T-cell (primary cell): ENCODE data around the gene SKIC2. TPM values are rescaled to one million over a fixed set of nuclear protein-coding genes. Genes with fewer than 3 reads are reported as not detected.

ENCODE experiments used
- ATAC-seq, 4 experiments: fragments of 200-7000 bp in 3 of 4; fragments of 150-1000 bp in 1 of 4; cut with Tn5 transposase; replicated peaks in 1 of 4; 1 replicate in 3 of 4; 2 replicates in 1 of 4; pipeline ENCODE4 v1.10.0; 2021; ENCODE audit warnings: moderate library complexity in 3 of 4, mild to moderate bottlenecking in 2 of 4, moderate number of reproducible peaks in 1 of 4
- CTCF ChIA-PET, 2 donors: fragments of 300-600 bp; sonication (Branson Sonifier 250); formaldehyde crosslinking; loops; one replicate each; lab custom pipeline; 2022; ENCODE audit warnings: antibody characterized with exemption in 2 of 2; lab: Charles Lee
- POLR2A ChIA-PET, 2 donors: fragments of 300-600 bp; sonication (Branson Sonifier 250); formaldehyde crosslinking; loops; one replicate each; lab custom pipeline; 2022; ENCODE audit warnings: antibody characterized with exemption in 2 of 2; lab: Charles Lee
- DNase-seq, 35 experiments: peaks; one replicate each; pipeline versions ENCODE4 v3.0.0 to v3.0.0-alpha.2; 2013 to 2023
- H3K27ac ChIP-seq: one replicate; pipeline ENCODE4 v1.5.1; 2013; ENCODE audit warnings: low read length
- H3K27me3 ChIP-seq, 2 experiments: replicated peaks in 1 of 2; 1 replicate in 1 of 2; 2 replicates in 1 of 2; pipeline versions ENCODE4 v1.6.1 to v1.7.0; 2013; ENCODE audit warnings: low read length in 1 of 2, mixed read lengths in 1 of 2; ENCODE audit not compliant: control insufficient read depth in 2 of 2, insufficient read depth in 2 of 2; ENCODE audit errors: extremely low read depth in 1 of 2
- H3K36me3 ChIP-seq, 2 donors: 1 replicate in 1 of 2; 2 replicates in 1 of 2; pipeline versions ENCODE4 v1.6.1 to v1.7.0; 2013; ENCODE audit warnings: low read length in 1 of 2; ENCODE audit not compliant: control insufficient read depth in 2 of 2, insufficient read depth in 1 of 2; ENCODE audit errors: extremely low read depth in 1 of 2
- H3K4me1 ChIP-seq, 2 experiments: 1 replicate in 1 of 2; 2 replicates in 1 of 2; pipeline versions ENCODE4 v1.6.1 to v1.7.0; 2013; ENCODE audit warnings: low read length in 2 of 2, mixed read lengths in 1 of 2; ENCODE audit not compliant: insufficient read depth in 2 of 2, control insufficient read depth in 1 of 2; ENCODE audit errors: extremely low read depth in 1 of 2
- H3K4me3 ChIP-seq, 2 donors: 1 replicate in 1 of 2; 2 replicates in 1 of 2; pipeline versions ENCODE4 v1.5.1 to v1.7.0; 2013; ENCODE audit warnings: mild to moderate bottlenecking in 2 of 2, low read length in 1 of 2, moderate library complexity in 1 of 2; ENCODE audit not compliant: control insufficient read depth in 1 of 2; ENCODE audit errors: extremely low read depth in 1 of 2
- H3K9me3 ChIP-seq: 2 replicates; pipeline ENCODE4 v1.7.0; 2013
- H3K27ac Mint-ChIP-seq, 2 donors: one replicate each; pipeline ENCODE4 v1.8.0; 2020 to 2021; ENCODE audit warnings: mild to moderate bottlenecking in 2 of 2, mixed read lengths in 2 of 2
- H3K27me3 Mint-ChIP-seq, 2 donors: one replicate each; pipeline ENCODE4 v1.8.0; 2021 to 2022; ENCODE audit warnings: mixed read lengths in 2 of 2
- H3K36me3 Mint-ChIP-seq: one replicate; pipeline ENCODE4 v1.8.0; 2021; ENCODE audit warnings: mixed read lengths
- H3K4me1 Mint-ChIP-seq, 3 donors: one replicate each; pipeline ENCODE4 v1.8.0; 2020 to 2022; ENCODE audit warnings: mixed read lengths in 3 of 3, mild to moderate bottlenecking in 1 of 3
- H3K4me3 Mint-ChIP-seq, 3 donors: one replicate each; pipeline ENCODE4 v1.8.0; 2020 to 2022; ENCODE audit warnings: mild to moderate bottlenecking in 3 of 3, mixed read lengths in 3 of 3, moderate library complexity in 3 of 3
- H3K9me3 Mint-ChIP-seq, 3 donors: one replicate each; pipeline ENCODE4 v1.8.0; 2020 to 2022; ENCODE audit warnings: mixed read lengths in 3 of 3
- WGBS: methylation state at CpG from one replicate; pipeline ENCODE4 v1.1.5; 2013; ENCODE audit warnings: missing lambda C conversion rate; ENCODE audit not compliant: insufficient coverage; 5-methylcytosine and 5-hydroxymethylcytosine counted together
- total RNA-seq, 35 experiments: library from RNA in 6 of 35; stranded (reverse) in 6 of 35; fragments of 120-200 nt in 1 of 35; gene quantifications; one replicate each; pipeline versions ENCODE4 v1.2.1 to v1.2.4 and lab custom pipeline; 2013 to 2026

The SKIC2 gene
- total RNA-seq, 5 donors from 2014 or later (not counting 1 experiment from before 2014, with no cell fraction given) = 104 to 169 (median 112) TPM

DNA sequence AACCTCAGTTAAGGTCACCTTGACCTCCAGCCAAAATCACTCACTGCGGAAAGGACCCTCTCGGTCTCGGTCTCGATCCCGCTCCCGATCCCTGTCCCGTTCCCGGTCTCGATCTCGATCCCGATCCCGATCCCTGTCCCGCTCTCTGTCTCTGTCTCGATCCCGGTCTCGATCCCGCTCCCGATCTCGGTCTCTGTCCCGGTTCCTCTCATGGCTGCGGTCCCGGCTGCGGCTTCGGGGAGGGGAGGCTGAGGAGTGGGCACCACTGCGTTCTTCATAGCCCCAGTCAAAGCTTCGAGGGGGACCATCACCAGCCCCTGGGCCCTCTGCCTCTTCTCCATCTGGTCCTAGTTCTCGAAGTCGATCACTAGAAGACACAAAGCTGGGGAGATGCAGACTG is 4.5 kb upstream of the SKIC2 start:
- Histone ChIP-seq H3K36me3 (peaks cover 16 to 50% of the 10 kb centered on the region in 2 donors), H3K4me3 (no peak overlapping the region), H3K27ac (no peak overlapping the region), H3K9me3 (no peaks in the 10 kb centered on the region), H3K4me1 (peaks cover 8 to 13% of the 10 kb centered on the region in 2 experiments), H3K27me3 (no peaks in the 10 kb centered on the region)
- Mint-ChIP-seq H3K36me3 (peaks cover 32% of the 10 kb centered on the region), H3K9me3 (no peaks in the 10 kb centered on the region), H3K27me3 (no peaks in the 10 kb centered on the region), H3K27ac (no peak overlapping the region), H3K4me1 (peaks cover 21 to 22% (median 21%) of the 10 kb centered on the region in 3 donors), H3K4me3 (no peak overlapping the region)
- WGBS = 98% methylated on average over 16 of the region's 28 CpGs
- no peak for DNase-seq
- POLR2A ChIA-PET = no interaction called here
- ATAC-seq = no peak
- CTCF ChIA-PET = no interaction called here

DNA sequence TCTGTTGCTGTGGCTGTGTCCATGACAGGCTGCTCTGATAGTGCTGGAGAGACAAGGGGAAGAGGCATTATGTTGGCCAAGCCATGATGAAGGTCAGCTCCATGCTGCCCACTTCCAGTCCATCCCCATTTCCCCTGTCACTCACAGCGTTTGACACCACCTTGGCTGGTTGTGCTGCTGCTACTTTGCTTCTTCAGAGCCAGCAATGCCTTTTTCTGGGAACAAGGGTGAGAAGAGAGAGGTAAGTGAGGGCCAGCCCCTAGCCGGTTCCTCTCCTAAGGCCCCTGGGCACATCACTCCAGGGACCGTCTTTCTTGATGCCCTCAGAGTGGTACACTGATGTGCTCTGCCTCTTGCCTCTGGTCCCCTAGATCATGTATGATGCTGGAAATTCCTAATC is 2.2 kb upstream of the SKIC2 start:
- H3K9me3 Mint-ChIP-seq = no peaks in the 10 kb centered on the region
- WGBS = 70% methylated on average over 2 of the region's 3 CpGs
- H3K36me3 ChIP-seq = peaks cover 16 to 64% of the 10 kb centered on the region in 2 donors
- H3K27me3 Mint-ChIP-seq = no peaks in the 10 kb centered on the region
- H3K36me3 Mint-ChIP-seq = peaks cover 47% of the 10 kb centered on the region
- H3K4me3 Mint-ChIP-seq = peak overlapping the region; percentile 93 to 98 (median 94)
- peaks cover 37 to 43% (median 41%) of the 10 kb centered on the region in 3 donors for H3K4me1 Mint-ChIP-seq
- ChIA-PET POLR2A (interaction anchor here (0.6 to 3.2 kb wide), 3 partner anchors 15 to 863 kb away, joined by 3 to 23 read pairs (median 5); partner anchors contain the start of genes ATF6B (in 1 of the 2) and DXO (in 1 of the 2)), CTCF (interaction anchor here in 1 of 2 donors (1.1 kb wide), 1 partner anchor 59 kb away, joined by 4 read pairs; the partner anchor contains the start of gene EHMT2)
- peaks cover 10 to 24% of the 10 kb centered on the region in 2 experiments for H3K4me1 ChIP-seq
- no peak overlapping the region for H3K4me3 ChIP-seq
- no peak for DNase-seq
- no peak overlapping the region for H3K27ac ChIP-seq
- no peaks in the 10 kb centered on the region for H3K9me3 ChIP-seq
- ATAC-seq = no peak
- no peaks in the 10 kb centered on the region for H3K27me3 ChIP-seq
- no peak overlapping the region for H3K27ac Mint-ChIP-seq

DNA sequence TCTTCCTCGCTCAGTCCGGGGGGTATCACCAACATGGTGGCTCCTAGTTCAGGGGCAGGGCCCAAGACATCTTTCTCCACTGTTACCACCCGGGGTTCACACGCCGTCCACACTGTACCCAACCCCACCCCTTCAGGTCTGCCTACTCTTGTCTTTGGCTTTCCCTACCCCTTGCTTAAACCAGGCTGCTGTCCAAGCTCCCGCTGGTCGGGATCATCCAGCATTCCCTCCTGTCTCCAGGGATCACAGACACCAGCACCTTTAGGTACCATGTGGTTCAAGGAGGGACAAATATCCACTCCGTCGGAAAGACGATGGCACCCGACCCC is 599 bp upstream of the SKIC2 start:
- POLR2A ChIA-PET = interaction anchor here (0.5 to 3.2 kb wide), 5 partner anchors 13 to 1363 kb away, joined by 3 to 23 read pairs (median 3); partner anchors contain the start of genes DXO (in 1 of the 2), MICB (in 1 of the 2) and NEU1 (in 1 of the 2)
- 20% methylated on average over 7 of the region's 11 CpGs for WGBS
- H3K9me3 ChIP-seq = no peaks in the 10 kb centered on the region

DNA sequence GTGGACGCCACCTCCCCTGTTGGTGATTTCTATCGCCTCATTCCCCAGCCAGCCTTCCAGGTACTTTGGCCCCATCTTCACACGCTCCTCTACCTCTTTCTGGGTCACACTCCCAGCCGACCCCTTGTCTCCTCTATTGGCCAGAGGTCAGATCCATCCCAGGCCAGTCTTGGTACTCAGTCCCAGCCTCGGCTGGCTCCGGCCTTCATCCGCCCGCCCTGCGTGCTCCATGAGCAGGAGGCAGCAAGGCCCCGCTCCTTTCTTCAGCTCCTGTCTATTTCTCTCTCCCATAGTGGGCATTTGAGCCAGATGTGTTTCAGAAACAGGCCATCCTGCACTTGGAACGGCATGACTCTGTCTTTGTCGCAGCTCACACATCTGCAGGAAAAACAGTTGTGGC is 2.6 kb downstream of the SKIC2 start:
- POLR2A ChIA-PET = interaction anchor here in 1 of 2 donors (0.7 kb wide), 1 partner anchor 13 kb away, joined by 6 read pairs; no protein-coding TSS in a partner anchor

More for the DNA sequence above, 599 bp upstream of the SKIC2 start:
- Mint-ChIP-seq H3K9me3 (no peaks in the 10 kb centered on the region), H3K4me3 (peak overlapping the region; percentile 93 to 98 (median 94)), H3K27ac (peak overlapping the region; percentile 94 to 97), H3K4me1 (peaks cover 41 to 49% (median 45%) of the 10 kb centered on the region in 3 donors), H3K27me3 (no peaks in the 10 kb centered on the region), H3K36me3 (peaks cover 54% of the 10 kb centered on the region)
- Histone ChIP-seq H3K27me3 (no peaks in the 10 kb centered on the region), H3K27ac (peak overlapping the region; percentile 90), H3K36me3 (peaks cover 16 to 67% of the 10 kb centered on the region in 2 donors), H3K4me3 (peak overlapping the region; percentile 71 to 94), H3K4me1 (peaks cover 10 to 24% of the 10 kb centered on the region in 2 experiments)
- DNase-seq (no peak), ATAC-seq (peak in 1 of 4 experiments; percentile 0)
- CTCF ChIA-PET = interaction anchor here (0.6 to 1.2 kb wide), 3 partner anchors 14 to 1014 kb away, joined by 3 read pairs; a partner anchor contains a TSS

DNA sequence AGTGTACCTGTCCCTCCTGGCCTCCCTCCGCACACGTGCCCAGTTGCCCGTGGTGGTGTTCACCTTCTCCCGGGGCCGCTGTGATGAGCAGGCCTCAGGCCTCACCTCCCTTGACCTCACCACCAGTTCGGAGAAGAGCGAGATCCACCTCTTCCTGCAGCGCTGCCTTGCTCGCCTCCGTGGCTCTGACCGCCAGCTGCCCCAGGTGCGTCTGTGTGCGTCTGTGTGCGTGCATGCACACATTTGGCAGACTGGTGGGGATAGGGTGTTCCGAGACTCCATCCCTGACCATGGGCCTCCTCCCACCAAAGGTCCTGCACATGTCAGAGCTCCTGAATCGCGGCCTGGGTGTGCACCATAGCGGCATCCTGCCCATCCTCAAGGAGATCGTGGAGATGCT is 4.9 kb downstream of the SKIC2 start:
- Histone ChIP-seq H3K4me1 (peaks cover 5 to 16% of the 10 kb centered on the region in 2 experiments), H3K36me3 (peaks cover 38 to 92% of the 10 kb centered on the region in 2 donors), H3K27ac (no peak overlapping the region), H3K4me3 (no peak overlapping the region), H3K27me3 (no peaks in the 10 kb centered on the region), H3K9me3 (no peaks in the 10 kb centered on the region)
- H3K27ac Mint-ChIP-seq = no peak overlapping the region
- DNase-seq (no peak), ATAC-seq (no peak)
- 98% methylated on average over 11 of the region's 19 CpGs for WGBS
- no peaks in the 10 kb centered on the region for H3K9me3 Mint-ChIP-seq
- peaks cover 67% of the 10 kb centered on the region for H3K36me3 Mint-ChIP-seq
- H3K4me3 Mint-ChIP-seq = no peak overlapping the region
- no peaks in the 10 kb centered on the region for H3K27me3 Mint-ChIP-seq
- H3K4me1 Mint-ChIP-seq = peaks cover 26 to 37% (median 30%) of the 10 kb centered on the region in 3 donors
- ChIA-PET CTCF (interaction anchor here in 1 of 2 donors (1.2 kb wide), 1 partner anchor 12 kb away, joined by 3 read pairs; no protein-coding TSS in a partner anchor), POLR2A (interaction anchor here in 1 of 2 donors (0.6 kb wide), 1 partner anchor 165 kb away, joined by 3 read pairs; no protein-coding TSS in a partner anchor)

More for the DNA sequence above, 2.6 kb downstream of the SKIC2 start:
- Mint-ChIP-seq H3K4me3 (peak overlapping the region in 1 of 3 donors; percentile 2), H3K36me3 (peaks cover 54% of the 10 kb centered on the region), H3K9me3 (no peaks in the 10 kb centered on the region), H3K27ac (no peak overlapping the region), H3K27me3 (no peaks in the 10 kb centered on the region), H3K4me1 (peaks cover 41 to 49% (median 45%) of the 10 kb centered on the region in 3 donors)
- H3K4me1 ChIP-seq = peaks cover 10 to 24% of the 10 kb centered on the region in 2 experiments
- H3K4me3 ChIP-seq = no peak overlapping the region
- WGBS = 99% methylated on average over 10 of the region's 12 CpGs
- CTCF ChIA-PET = interaction anchor here in 1 of 2 donors (0.6 kb wide), 1 partner anchor 163 kb away, joined by 4 read pairs; no protein-coding TSS in a partner anchor
- no peaks in the 10 kb centered on the region for H3K27me3 ChIP-seq
- no peaks in the 10 kb centered on the region for H3K9me3 ChIP-seq
- no peak overlapping the region for H3K27ac ChIP-seq
- ATAC-seq (no peak), DNase-seq (no peak)
- peaks cover 17 to 71% of the 10 kb centered on the region in 2 donors for H3K36me3 ChIP-seq

DNA sequence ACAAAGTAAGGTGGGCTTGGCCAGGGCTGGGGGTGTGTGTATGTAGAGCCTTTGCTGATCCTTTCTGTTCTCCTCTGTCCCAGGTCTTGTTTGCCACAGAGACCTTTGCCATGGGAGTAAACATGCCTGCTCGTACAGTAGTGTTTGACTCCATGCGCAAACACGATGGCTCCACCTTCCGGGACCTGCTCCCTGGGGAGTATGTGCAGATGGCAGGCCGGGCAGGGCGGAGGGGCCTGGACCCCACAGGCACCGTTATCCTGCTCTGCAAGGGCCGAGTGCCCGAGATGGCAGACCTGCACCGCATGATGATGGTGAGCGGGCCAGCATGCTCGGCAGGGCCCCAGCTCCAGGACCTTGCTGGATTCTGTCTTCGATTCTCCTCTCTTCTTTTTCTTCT is 6.7 kb downstream of the SKIC2 start:
- H3K9me3 ChIP-seq = no peaks in the 10 kb centered on the region
- H3K4me3 ChIP-seq = no peak overlapping the region
- H3K27ac ChIP-seq = no peak overlapping the region
- ATAC-seq = no peak
- H3K4me1 ChIP-seq = peaks cover 0 to 6% of the 10 kb centered on the region in 2 experiments
- Mint-ChIP-seq H3K4me3 (no peak overlapping the region), H3K36me3 (peaks cover 66% of the 10 kb centered on the region), H3K27ac (no peak overlapping the region), H3K27me3 (no peaks in the 10 kb centered on the region), H3K9me3 (no peaks in the 10 kb centered on the region), H3K4me1 (peaks cover 23 to 34% (median 25%) of the 10 kb centered on the region in 3 donors)
- POLR2A ChIA-PET = interaction anchor here (0.5 to 0.6 kb wide), 3 partner anchors 11 to 307 kb away, joined by 3 to 4 read pairs (median 4); no protein-coding TSS in a partner anchor
- H3K36me3 ChIP-seq = peaks cover 42 to 91% of the 10 kb centered on the region in 2 donors
- 96% methylated on average over 12 of the region's 13 CpGs for whole genome bisulfite sequencing
- no peaks in the 10 kb centered on the region for H3K27me3 ChIP-seq
- no peak for DNase-seq
- CTCF ChIA-PET = interaction anchor here in 1 of 2 donors (1.6 kb wide), 1 partner anchor 15 kb away, joined by 3 read pairs; no protein-coding TSS in a partner anchor
